ENCODE measurements around the gene KNTC1.
"Not testable (repeated sequence)": the region's sequence is repeated elsewhere in the genome, so short reads cannot be mapped to it uniquely, and the experiment has no call there.

KNTC1 gene

GRCh38 chr12:122569288-122569687, 42.2 kb downstream of the KNTC1 start:
- FAIRE-seq, result no peak

GRCh38 chr12:122570006-122570405, 43.0 kb downstream of the KNTC1 start:
- not testable (repeated sequence) for FAIRE-seq

- FAIRE-seq, result no peak
Measured at GRCh38 chr12:122571821-122572220, 44.8 kb downstream of the KNTC1 start.

GRCh38 chr12:122583294-122583693, 56.2 kb downstream of the KNTC1 start:
- FAIRE-seq, result not testable (repeated sequence)

GRCh38 chr12:122584177-122584863, 57.3 kb downstream of the KNTC1 start:
- FAIRE-seq, result no peak

- no peak for FAIRE-seq
Measured at GRCh38 chr12:122590990-122591389, 63.9 kb downstream of the KNTC1 start.

- FAIRE-seq, result not testable (repeated sequence)
Measured at GRCh38 chr12:122591966-122592365, 64.9 kb downstream of the KNTC1 start.

- FAIRE-seq, result not testable (repeated sequence)
Measured at GRCh38 chr12:122592543-122592942, 65.5 kb downstream of the KNTC1 start.

- no peak for FAIRE-seq
Measured at GRCh38 chr12:122593910-122594309, 66.9 kb downstream of the KNTC1 start.

GRCh38 chr12:122596838-122597237, 69.8 kb downstream of the KNTC1 start:
- no peak for FAIRE-seq

- no peak for FAIRE-seq
Measured at GRCh38 chr12:122602456-122602855, 75.4 kb downstream of the KNTC1 start.

GRCh38 chr12:122604993-122605392, 77.9 kb downstream of the KNTC1 start:
- FAIRE-seq, result no peak

GRCh38 chr12:122609732-122610131, 82.7 kb downstream of the KNTC1 start:
- no peak for FAIRE-seq

- FAIRE-seq, result no peak
Measured at GRCh38 chr12:122610207-122610606, 83.2 kb downstream of the KNTC1 start.

- FAIRE-seq, result no peak
Measured at GRCh38 chr12:122610911-122611310, 83.9 kb downstream of the KNTC1 start.

GRCh38 chr12:122614839-122615238, 87.8 kb downstream of the KNTC1 start:
- FAIRE-seq, result no peak

GRCh38 chr12:122615780-122616179, 88.7 kb downstream of the KNTC1 start:
- FAIRE-seq, result no peak

- no peak for FAIRE-seq
Measured at GRCh38 chr12:122635471-122635870, 108.4 kb downstream of the KNTC1 start.

- no peak for FAIRE-seq
Measured at GRCh38 chr12:122643207-122643805, 116.3 kb downstream of the KNTC1 start.

GRCh38 chr12:122646517-122647217, 119.6 kb downstream of the KNTC1 start:
- FAIRE-seq, result no peak

GRCh38 chr12:122651520-122652224, 124.6 kb downstream of the KNTC1 start:
- no peak for FAIRE-seq

- not testable (repeated sequence) for FAIRE-seq
Measured at GRCh38 chr12:122653291-122653690, 126.2 kb downstream of the KNTC1 start.

- FAIRE-seq, result no peak
Measured at GRCh38 chr12:122656298-122656697, 129.2 kb downstream of the KNTC1 start.

All from colon (tissue), 2 donors.